Neuronal stem cell (in vitro differentiated cells): ENCODE data around the gene PIK3R1. TPM values are rescaled to one million over a fixed set of nuclear protein-coding genes. Genes with fewer than 3 reads are reported as not detected.

ENCODE experiments used
- DNase-seq: peaks from one replicate; pipeline ENCODE4 v3.0.0-alpha.2; 2013; ENCODE audit warnings: low spot score
- H2AFZ ChIP-seq: one replicate; pipeline ENCODE4 v1.6.1; 2013; ENCODE audit warnings: mild to moderate bottlenecking, low read length, inconsistent platforms
- H2AK5ac ChIP-seq: 2 replicates; pipeline ENCODE4 v1.6.1; 2013; ENCODE audit warnings: low read depth, mild to moderate bottlenecking, inconsistent platforms, low read length, moderate library complexity, mixed read lengths
- H2BK120ac ChIP-seq: 2 replicates; pipeline ENCODE4 v1.6.1; 2013; ENCODE audit warnings: low read depth, mild to moderate bottlenecking, inconsistent platforms, low read length, moderate library complexity, mixed read lengths
- H2BK12ac ChIP-seq: one replicate; pipeline ENCODE4 v1.6.1; 2013; ENCODE audit warnings: low read length, inconsistent platforms
- H2BK15ac ChIP-seq: 2 replicates; pipeline ENCODE4 v1.6.1; 2013; ENCODE audit warnings: mild to moderate bottlenecking, low read length, inconsistent platforms, mixed read lengths
- H2BK5ac ChIP-seq: one replicate; pipeline ENCODE4 v1.6.1; 2013; ENCODE audit warnings: inconsistent platforms, mild to moderate bottlenecking, low read length, moderate library complexity
- H3K14ac ChIP-seq: one replicate; pipeline ENCODE4 v1.6.1; 2013; ENCODE audit warnings: low read length, inconsistent platforms
- H3K18ac ChIP-seq: 2 replicates; pipeline ENCODE4 v1.6.1; 2013; ENCODE audit warnings: low read length, inconsistent platforms
- H3K23ac ChIP-seq: 2 replicates; pipeline ENCODE4 v1.6.1; 2013; ENCODE audit warnings: low read depth, mild to moderate bottlenecking, mixed read lengths, low read length, inconsistent platforms; ENCODE audit not compliant: poor library complexity
- H3K27ac ChIP-seq: replicated peaks from 3 replicates; pipeline ENCODE4 v1.5.1; 2013; ENCODE audit warnings: low read length, inconsistent platforms
- H3K27me3 ChIP-seq, 3 experiments: 2 replicates each; pipeline ENCODE4 v1.6.1; 2013; ENCODE audit warnings: low read length in 3 of 3, mild to moderate bottlenecking in 2 of 3, inconsistent platforms in 1 of 3, low read depth in 1 of 3, mixed read lengths in 1 of 3, moderate library complexity in 1 of 3; ENCODE audit not compliant: control insufficient read depth in 3 of 3, insufficient read depth in 3 of 3
- H3K36me3 ChIP-seq, 2 donors: replicated peaks in 1 of 2; 2 replicates each; pipeline ENCODE4 v1.6.1; 2013; ENCODE audit warnings: low read length in 2 of 2; ENCODE audit not compliant: control insufficient read depth in 2 of 2, insufficient read depth in 2 of 2
- H3K4ac ChIP-seq: 2 replicates; pipeline ENCODE4 v1.6.1; 2013; ENCODE audit warnings: inconsistent platforms, mild to moderate bottlenecking, low read length, moderate library complexity
- H3K4me1 ChIP-seq, 2 donors: 1 replicate in 1 of 2; 2 replicates in 1 of 2; pipeline ENCODE4 v1.6.1; 2013; ENCODE audit warnings: low read length in 2 of 2, low read depth in 1 of 2; ENCODE audit not compliant: control insufficient read depth in 2 of 2, insufficient read depth in 1 of 2
- H3K4me2 ChIP-seq: one replicate; pipeline ENCODE4 v1.6.1; 2013; ENCODE audit warnings: mild to moderate bottlenecking, low read length, inconsistent platforms; ENCODE audit not compliant: insufficient read depth, poor library complexity, severe bottlenecking
- H3K4me3 ChIP-seq, 2 donors: 2 replicates each; pipeline ENCODE4 v1.5.1; 2013; ENCODE audit warnings: low read length in 2 of 2, mild to moderate bottlenecking in 2 of 2, inconsistent platforms in 1 of 2, moderate library complexity in 1 of 2
- H3K79me1 ChIP-seq: one replicate; pipeline ENCODE4 v1.6.1; 2013; ENCODE audit warnings: low read depth, mild to moderate bottlenecking, inconsistent platforms, low read length, moderate library complexity
- H3K9ac ChIP-seq: one replicate; pipeline ENCODE4 v1.6.1; 2013; ENCODE audit warnings: mild to moderate bottlenecking, low read depth, low read length, inconsistent platforms; ENCODE audit not compliant: poor library complexity
- H3K9me3 ChIP-seq, 2 donors: replicated peaks in 1 of 2; 2 replicates each; pipeline versions ENCODE3 to v1.6.1; 2013; ENCODE audit warnings: low read length in 2 of 2, mild to moderate bottlenecking in 2 of 2, inconsistent platforms in 1 of 2, low read depth in 1 of 2, mixed read lengths in 1 of 2, moderate library complexity in 1 of 2; ENCODE audit not compliant: control insufficient read depth in 2 of 2, insufficient read depth in 1 of 2
- H4K8ac ChIP-seq: one replicate; pipeline ENCODE4 v1.6.1; 2013; ENCODE audit warnings: low read depth, mild to moderate bottlenecking, inconsistent platforms, low read length, moderate library complexity
- H4K91ac ChIP-seq: one replicate; pipeline ENCODE4 v1.6.1; 2013; ENCODE audit warnings: low read length, low read depth, mild to moderate bottlenecking, inconsistent platforms; ENCODE audit not compliant: poor library complexity
- WGBS, 2 donors: extraction: QIAGEN DNeasy Blood & Tissue Kit; methylation state at CpG; one replicate each; pipeline ENCODE4 v1.1.7; 2013; ENCODE audit warnings: missing lambda C conversion rate in 2 of 2, mixed read lengths in 1 of 2; ENCODE audit not compliant: insufficient read length in 2 of 2, insufficient replicate concordance in 1 of 2; ENCODE audit errors: extremely low coverage in 2 of 2; 5-methylcytosine and 5-hydroxymethylcytosine counted together
- polyA plus RNA-seq, 2 experiments: library from polyadenylated mRNA; stranded (reverse); fragments of 200-250 nt; gene quantifications; one replicate each; pipeline ENCODE4 v1.2.3, GENCODE V29; 2013

PIK3R1 gene
- 14.0 TPM for polyA plus RNA-seq (2013, experiment 1 of 2)
- 14.2 TPM for polyA plus RNA-seq (2013, experiment 2 of 2)

GRCh38 chr5:68215208-68215897, at the start of gene PIK3R1:
Gene PIK3R1 (plus strand): TSS chr5:68215756. CDS start chr5:68226676, 10,920 bp downstream.
- H2BK120ac ChIP-seq: no peak within 1 kb of the TSS

GRCh38 chr5:68167195-68167651, 48.3 kb upstream of the PIK3R1 start:
- Histone ChIP-seq H3K27me3 (no peaks in the 10 kb centered on the region), H2BK15ac (no peak overlapping the region), H3K36me3 (no peaks in the 10 kb centered on the region), H3K4ac (no peak overlapping the region), H2BK5ac (no peak overlapping the region), H3K79me1 (no peaks in the 10 kb centered on the region), H2BK120ac (no peak overlapping the region), H3K14ac (no peak overlapping the region), H4K8ac (no peak overlapping the region), H3K4me2 (no peak overlapping the region), H3K9me3 (no peaks in the 10 kb centered on the region), H3K23ac (no peak overlapping the region), H2BK12ac (no peak overlapping the region), H3K4me3 (no peak overlapping the region), H3K18ac (no peak overlapping the region), H2AFZ (no peak overlapping the region), H3K9ac (no peak overlapping the region), H2AK5ac (no peak overlapping the region), H3K4me1 (peaks cover 7 to 23% of the 10 kb centered on the region in 2 donors), H3K27ac (no peak overlapping the region), H4K91ac (no peak overlapping the region)
- no CpG with 5 or more reads among the region's 4 CpGs for WGBS, 2 donors
- no peak for DNase-seq

More at GRCh38 chr5:68215208-68215897, at the start of gene PIK3R1:
- Histone ChIP-seq H3K27me3 (no peaks in the 10 kb centered on the region), H2BK12ac (no peak within 1 kb of the TSS), H3K18ac (peak within 1 kb of the TSS; percentile 98), H2BK15ac (peak within 1 kb of the TSS; percentile 34), H3K9me3 (peaks cover 2 to 17% of the 10 kb centered on the region in 2 donors), H3K4me1 (peaks cover 0 to 5% of the 10 kb centered on the region in 2 donors), H3K27ac (peak within 1 kb of the TSS; percentile 79), H3K79me1 (peaks cover 6% of the 10 kb centered on the region), H3K36me3 (peaks cover under 1 to 12% of the 10 kb centered on the region in 2 donors), H2AFZ (peak within 1 kb of the TSS; percentile 97), H3K14ac (peak within 1 kb of the TSS; percentile 97), H3K4me3 (peak within 1 kb of the TSS; percentile 66 to 100), H3K9ac (peak within 1 kb of the TSS; percentile 94), H4K91ac (no peak within 1 kb of the TSS), H3K4ac (no peak within 1 kb of the TSS), H3K23ac (peak within 1 kb of the TSS; percentile 87), H3K4me2 (peak within 1 kb of the TSS; percentile 81), H2BK5ac (peak within 1 kb of the TSS; percentile 96), H4K8ac (no peak within 1 kb of the TSS), H2AK5ac (peak within 1 kb of the TSS; percentile 63)
- no CpG with 5 or more reads among the region's 78 CpGs for WGBS, 2 donors
- DNase-seq: peak; percentile 94

GRCh38 chr5:68169903-68170302, 45.7 kb upstream of the PIK3R1 start:
- Histone ChIP-seq H3K9ac (no peak overlapping the region), H3K4me2 (peak overlapping the region; percentile 25), H3K18ac (no peak overlapping the region), H3K4ac (no peak overlapping the region), H2BK15ac (no peak overlapping the region), H4K8ac (no peak overlapping the region), H3K14ac (no peak overlapping the region), H3K27me3 (no peaks in the 10 kb centered on the region), H2AFZ (peak overlapping the region; percentile 73), H3K9me3 (no peaks in the 10 kb centered on the region), H2BK12ac (no peak overlapping the region), H3K79me1 (no peaks in the 10 kb centered on the region), H3K4me3 (no peak overlapping the region), H2AK5ac (no peak overlapping the region), H3K4me1 (peaks cover 12 to 26% of the 10 kb centered on the region in 2 donors), H3K27ac (peak overlapping the region; percentile 86), H2BK5ac (no peak overlapping the region), H4K91ac (no peak overlapping the region), H3K23ac (no peak overlapping the region), H3K36me3 (no peaks in the 10 kb centered on the region), H2BK120ac (no peak overlapping the region)
- peak; percentile 69 for DNase-seq
- WGBS, 2 donors: no CpG with 5 or more reads among the region's 1 CpG

- Histone ChIP-seq H2AK5ac (no peak overlapping the region), H2BK15ac (no peak overlapping the region), H3K9me3 (no peaks in the 10 kb centered on the region), H3K18ac (no peak overlapping the region), H2BK120ac (no peak overlapping the region), H3K4me3 (no peak overlapping the region), H2BK5ac (no peak overlapping the region), H3K4me1 (peaks cover 12 to 26% of the 10 kb centered on the region in 2 donors), H3K23ac (no peak overlapping the region), H2BK12ac (no peak overlapping the region), H3K27ac (peak overlapping the region; percentile 87), H4K91ac (no peak overlapping the region), H3K14ac (no peak overlapping the region), H3K4me2 (no peak overlapping the region), H3K4ac (no peak overlapping the region), H2AFZ (peak overlapping the region; percentile 78), H3K36me3 (no peaks in the 10 kb centered on the region), H4K8ac (no peak overlapping the region), H3K79me1 (no peaks in the 10 kb centered on the region), H3K27me3 (no peaks in the 10 kb centered on the region), H3K9ac (no peak overlapping the region)
- WGBS, 2 donors: 100% methylated on average over 1 of the region's 10 CpGs; no CpG with 5 or more reads in 1 of the 2 donors
- DNase-seq: peak; percentile 31
Measured at GRCh38 chr5:68170826-68171558, 44.6 kb upstream of the PIK3R1 start.
